ENCODE measurements around the gene LY6G6F.

DNA sequence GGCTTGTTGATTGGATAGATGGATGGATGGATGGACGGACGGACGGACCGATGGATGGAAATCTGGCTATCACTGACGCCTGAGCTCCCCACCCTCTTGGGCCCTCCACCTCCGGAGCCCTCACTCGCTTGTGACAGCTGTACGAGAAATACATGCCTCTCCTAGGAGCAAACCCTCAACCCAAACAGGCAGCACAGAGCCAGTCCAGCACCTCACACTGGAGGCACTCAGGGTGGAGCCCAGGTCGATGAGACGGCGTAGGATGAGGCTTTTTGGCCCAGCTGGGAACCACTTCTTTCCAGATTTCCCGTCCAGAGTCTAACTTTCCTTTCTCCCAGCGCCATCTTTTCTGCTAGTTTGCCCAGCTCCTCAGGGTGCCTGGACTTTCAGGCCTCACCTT lies 23.1 kb upstream of the LY6G6F start:
- no peak for TF ChIP-seq POLR2AphosphoS5 (IDR thresholded peaks at IDR 0.05; ENCODE audit: insufficient read depth in 1 of 2, low read depth in 1 of 2)
- TF ChIP-seq, protein P1, sequence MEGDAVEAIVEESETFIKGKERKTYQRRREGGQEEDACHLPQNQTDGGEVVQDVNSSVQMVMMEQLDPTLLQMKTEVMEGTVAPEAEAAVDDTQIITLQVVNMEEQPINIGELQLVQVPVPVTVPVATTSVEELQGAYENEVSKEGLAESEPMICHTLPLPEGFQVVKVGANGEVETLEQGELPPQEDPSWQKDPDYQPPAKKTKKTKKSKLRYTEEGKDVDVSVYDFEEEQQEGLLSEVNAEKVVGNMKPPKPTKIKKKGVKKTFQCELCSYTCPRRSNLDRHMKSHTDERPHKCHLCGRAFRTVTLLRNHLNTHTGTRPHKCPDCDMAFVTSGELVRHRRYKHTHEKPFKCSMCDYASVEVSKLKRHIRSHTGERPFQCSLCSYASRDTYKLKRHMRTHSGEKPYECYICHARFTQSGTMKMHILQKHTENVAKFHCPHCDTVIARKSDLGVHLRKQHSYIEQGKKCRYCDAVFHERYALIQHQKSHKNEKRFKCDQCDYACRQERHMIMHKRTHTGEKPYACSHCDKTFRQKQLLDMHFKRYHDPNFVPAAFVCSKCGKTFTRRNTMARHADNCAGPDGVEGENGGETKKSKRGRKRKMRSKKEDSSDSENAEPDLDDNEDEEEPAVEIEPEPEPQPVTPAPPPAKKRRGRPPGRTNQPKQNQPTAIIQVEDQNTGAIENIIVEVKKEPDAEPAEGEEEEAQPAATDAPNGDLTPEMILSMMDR (IDR thresholded peaks at IDR 0.05) = no peak

All from vagina (tissue), 2 donors.